ENCODE measurements around the gene PLEKHG4.

- no peak for TF ChIP-seq EZH2phosphoT487 (conservative IDR thresholded peaks at IDR 0.05; ENCODE audit: low read length)
- TF ChIP-seq CTCF (IDR thresholded peaks at IDR 0.05; ENCODE audit: insufficient read depth, low read length, poor library complexity, severe bottlenecking), result no peak
Observed at GRCh38 chr16:67245674-67246080, 33.7 kb upstream of the PLEKHG4 start.
